ENCODE measurements around the gene ZSCAN31. TPM values are rescaled to one million over a fixed set of nuclear protein-coding genes. Genes with fewer than 3 reads are reported as not detected.

The ZSCAN31 gene
- total and polyA plus RNA-seq, 9 of the 15 experiments (the other 6 are each of a cell fraction or from before 2014, with no cell fraction given), result 3.9 to 12.1 (median 7.0) TPM

DNA sequence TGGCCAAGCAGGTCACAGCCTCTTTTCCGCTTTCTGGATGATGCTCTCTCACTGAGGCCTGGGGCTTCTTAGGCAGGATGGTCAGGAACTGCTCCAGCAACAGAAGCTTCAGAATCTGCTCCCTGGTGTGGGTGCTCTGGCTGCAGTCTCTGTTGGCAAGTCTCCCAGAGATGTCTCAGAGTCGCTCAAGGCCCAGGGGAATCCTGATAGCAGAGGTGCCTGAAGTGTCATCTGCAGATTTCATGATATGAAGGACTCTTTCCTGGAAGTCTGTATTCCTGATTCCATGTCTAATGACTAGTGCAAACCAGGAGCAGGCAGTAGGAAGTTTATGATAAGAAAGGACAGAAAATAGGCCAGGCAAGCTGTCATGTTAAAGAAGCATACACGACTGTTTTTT is 20.3 kb downstream of the ZSCAN31 start (continued):
- TF ChIP-seq TOE1 (IDR thresholded peaks at IDR 0.05; ENCODE audit: borderline replicate concordance) (no peak), TOE1 (CRISPR knock-in tag; IDR thresholded peaks at IDR 0.05; ENCODE audit: borderline replicate concordance, low read depth) (no peak), BMI1 (IDR thresholded peaks at IDR 0.05; ENCODE audit: low read length) (no peak), XRCC4 (IDR thresholded peaks at IDR 0.05; ENCODE audit: extremely low read depth, insufficient read depth, insufficient read length) (no peak), FOSL1 (tag; conservative IDR thresholded peaks at IDR 0.05) (peak; percentile 84), SOX6 (IDR thresholded peaks at IDR 0.05) (peak; percentile 38; the same call in 1 of the 2 replicates), HOXB6 (CRISPR knock-in tag; IDR thresholded peaks at IDR 0.05; ENCODE audit: borderline replicate concordance) (no peak), NR2C2 (CRISPR knock-in tag; IDR thresholded peaks at IDR 0.05) (no peak), NR2C2 (tag; IDR thresholded peaks at IDR 0.05) (no peak), PCBP1 (IDR thresholded peaks at IDR 0.05; ENCODE audit: low read depth, low read length, poor library complexity, severe bottlenecking) (no peak), SAP30 (IDR thresholded peaks at IDR 0.05; ENCODE audit: borderline replicate concordance, insufficient read depth, low read depth, low read length, poor library complexity, severe bottlenecking) (no peak), GATAD2A (IDR thresholded peaks at IDR 0.05) (peak; percentile 33; the same call in 1 of the 2 replicates), NFIC (IDR thresholded peaks at IDR 0.05) (peak; percentile 70), SRF (CRISPR knock-in tag; IDR thresholded peaks at IDR 0.05) (0 out of 4 replicates have a peak, but pooled peaks of 1 of the 2 experiments have one; percentile 17), ZNF197 (CRISPR knock-in tag; IDR thresholded peaks at IDR 0.05; ENCODE audit: low read depth) (no peak), ZNF551 (CRISPR knock-in tag; IDR thresholded peaks at IDR 0.05) (no peak), ARID1B (IDR thresholded peaks at IDR 0.05) (peak; percentile 75), ZNF830 (CRISPR knock-in tag; IDR thresholded peaks at IDR 0.05) (no peak), MTA2 (IDR thresholded peaks at IDR 0.05; ENCODE audit: low read depth) (no peak), PRPF4 (IDR thresholded peaks at IDR 0.05; ENCODE audit: insufficient read depth, low read depth, low read length, poor library complexity, severe bottlenecking) (no peak), FOXP1 (CRISPR knock-in tag; IDR thresholded peaks at IDR 0.05) (no peak), TEAD4 (IDR thresholded peaks at IDR 0.05; ENCODE audit: low read length) (peak; percentile 22; the same call in 1 of the 2 replicates), TEAD4 (CRISPR knock-in tag; IDR thresholded peaks at IDR 0.05; ENCODE audit: borderline replicate concordance) (no peak)
- TF ChIP-seq, protein P1, sequence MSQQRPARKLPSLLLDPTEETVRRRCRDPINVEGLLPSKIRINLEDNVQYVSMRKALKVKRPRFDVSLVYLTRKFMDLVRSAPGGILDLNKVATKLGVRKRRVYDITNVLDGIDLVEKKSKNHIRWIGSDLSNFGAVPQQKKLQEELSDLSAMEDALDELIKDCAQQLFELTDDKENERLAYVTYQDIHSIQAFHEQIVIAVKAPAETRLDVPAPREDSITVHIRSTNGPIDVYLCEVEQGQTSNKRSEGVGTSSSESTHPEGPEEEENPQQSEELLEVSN (IDR thresholded peaks at IDR 0.05; ENCODE audit: borderline replicate concordance in 1 of 2, extremely low read depth in 1 of 2, insufficient read depth in 1 of 2, insufficient read length in 1 of 2, low read depth in 1 of 2, low read length in 1 of 2, poor library complexity in 1 of 2, severe bottlenecking in 1 of 2), result no peak
- TF ChIP-seq, protein P2, sequence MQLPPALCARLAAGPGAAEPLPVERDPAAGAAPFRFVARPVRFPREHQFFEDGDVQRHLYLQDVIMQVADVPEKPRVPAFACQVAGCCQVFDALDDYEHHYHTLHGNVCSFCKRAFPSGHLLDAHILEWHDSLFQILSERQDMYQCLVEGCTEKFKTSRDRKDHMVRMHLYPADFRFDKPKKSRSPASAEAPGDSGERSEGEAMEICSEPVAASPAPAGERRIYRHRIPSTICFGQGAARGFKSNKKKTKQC (CRISPR knock-in tag; IDR thresholded peaks at IDR 0.05), result no peak
- TF ChIP-seq, protein P3, sequence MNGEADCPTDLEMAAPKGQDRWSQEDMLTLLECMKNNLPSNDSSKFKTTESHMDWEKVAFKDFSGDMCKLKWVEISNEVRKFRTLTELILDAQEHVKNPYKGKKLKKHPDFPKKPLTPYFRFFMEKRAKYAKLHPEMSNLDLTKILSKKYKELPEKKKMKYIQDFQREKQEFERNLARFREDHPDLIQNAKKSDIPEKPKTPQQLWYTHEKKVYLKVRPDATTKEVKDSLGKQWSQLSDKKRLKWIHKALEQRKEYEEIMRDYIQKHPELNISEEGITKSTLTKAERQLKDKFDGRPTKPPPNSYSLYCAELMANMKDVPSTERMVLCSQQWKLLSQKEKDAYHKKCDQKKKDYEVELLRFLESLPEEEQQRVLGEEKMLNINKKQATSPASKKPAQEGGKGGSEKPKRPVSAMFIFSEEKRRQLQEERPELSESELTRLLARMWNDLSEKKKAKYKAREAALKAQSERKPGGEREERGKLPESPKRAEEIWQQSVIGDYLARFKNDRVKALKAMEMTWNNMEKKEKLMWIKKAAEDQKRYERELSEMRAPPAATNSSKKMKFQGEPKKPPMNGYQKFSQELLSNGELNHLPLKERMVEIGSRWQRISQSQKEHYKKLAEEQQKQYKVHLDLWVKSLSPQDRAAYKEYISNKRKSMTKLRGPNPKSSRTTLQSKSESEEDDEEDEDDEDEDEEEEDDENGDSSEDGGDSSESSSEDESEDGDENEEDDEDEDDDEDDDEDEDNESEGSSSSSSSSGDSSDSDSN (IDR thresholded peaks at IDR 0.05; ENCODE audit: borderline replicate concordance in 1 of 2, low read depth in 2 of 2, low read length in 2 of 2), result 0 out of 4 replicates have a peak, but pooled peaks of 1 of the 2 experiments have one; percentile 30

All from K562 (cell line).